MM.1S (cell line): ENCODE measurements around the gene KCNA5.

ENCODE experiments used
- DNase-seq: peaks from one replicate; pipeline ENCODE4 v3.0.0-alpha.2; 2015
- H2AFZ ChIP-seq: fragments of 300-600 bp; sonication (generic); 2 replicates; pipeline ENCODE4 v1.6.0; 2016; ENCODE audit warnings: antibody characterized with exemption, low read length
- H3F3A ChIP-seq: fragments of 300-600 bp; sonication (generic); 2 replicates; pipeline ENCODE4 v1.6.1; 2016; ENCODE audit warnings: mild to moderate bottlenecking, antibody characterized with exemption, low read length, moderate library complexity, mixed read lengths; ENCODE audit not compliant: insufficient read depth
- H3K27ac ChIP-seq: fragments of 300-600 bp; sonication (generic); 2 replicates; pipeline ENCODE4 v1.5.1; 2016; ENCODE audit warnings: mild to moderate bottlenecking, low read length
- H3K27me3 ChIP-seq: fragments of 300-600 bp; sonication (generic); replicated peaks from 2 replicates; pipeline ENCODE4 v1.6.0; 2016; ENCODE audit warnings: low read length; ENCODE audit not compliant: insufficient read depth
- H3K36me3 ChIP-seq: fragments of 300-600 bp; sonication (generic); replicated peaks from 2 replicates; pipeline ENCODE4 v1.6.1; 2016; ENCODE audit warnings: mild to moderate bottlenecking, low read length, mixed read lengths; ENCODE audit not compliant: insufficient read depth
- H3K4me1 ChIP-seq: fragments of 300-600 bp; sonication (generic); 2 replicates; pipeline ENCODE4 v1.6.1; 2016; ENCODE audit warnings: low read length, mixed read lengths
- H3K4me2 ChIP-seq: fragments of 300-600 bp; sonication (generic); 2 replicates; pipeline ENCODE4 v1.6.0; 2016; ENCODE audit warnings: low read depth, low read length
- H3K4me3 ChIP-seq: fragments of 300-600 bp; sonication (generic); 2 replicates; pipeline ENCODE4 v1.5.1; 2016; ENCODE audit warnings: low read length, mixed read lengths
- H3K79me2 ChIP-seq: fragments of 300-600 bp; sonication (generic); 2 replicates; pipeline ENCODE4 v1.6.1; 2016; ENCODE audit warnings: mixed run types, low read length, mixed read lengths
- H3K9ac ChIP-seq: fragments of 300-600 bp; sonication (generic); 2 replicates; pipeline ENCODE4 v1.6.1; 2016; ENCODE audit warnings: low read length, mixed read lengths
- H3K9me2 ChIP-seq: fragments of 300-600 bp; sonication (generic); replicated peaks from 2 replicates; pipeline ENCODE4 v1.6.1; 2016; ENCODE audit warnings: mild to moderate bottlenecking, low read length, mixed read lengths; ENCODE audit not compliant: insufficient read depth
- H3K9me3 ChIP-seq: fragments of 300-600 bp; sonication (generic); replicated peaks from 2 replicates; pipeline ENCODE4 v1.6.1; 2016; ENCODE audit warnings: mild to moderate bottlenecking, low read length, mixed read lengths; ENCODE audit not compliant: insufficient read depth
- H4K20me1 ChIP-seq: fragments of 300-600 bp; sonication (generic); 2 replicates; pipeline ENCODE4 v1.6.1; 2016; ENCODE audit warnings: mild to moderate bottlenecking, low read length, moderate library complexity, mixed read lengths; ENCODE audit not compliant: insufficient read depth
- EZH2 ChIP-seq: fragments of 300-600 bp; sonication (generic); optimal IDR thresholded peaks from 2 replicates; pipeline ENCODE3; 2017; ENCODE audit warnings: low read depth, mild to moderate bottlenecking, antibody characterized with exemption, low read length, mixed read lengths
- EZH2phosphoT487 ChIP-seq: fragments of 300-600 bp; sonication (generic); IDR thresholded peaks from 2 replicates; pipeline ENCODE4 v1.6.1; 2018; ENCODE audit warnings: antibody characterized with exemption, low read length
- TF ChIP-seq, protein P1 (sequence below): fragments of 300-600 bp; sonication (generic); IDR thresholded peaks from 2 replicates; pipeline ENCODE4 v1.5.1; 2016; ENCODE audit warnings: antibody characterized with exemption, low read length, mixed read lengths

KCNA5 gene

DNA sequence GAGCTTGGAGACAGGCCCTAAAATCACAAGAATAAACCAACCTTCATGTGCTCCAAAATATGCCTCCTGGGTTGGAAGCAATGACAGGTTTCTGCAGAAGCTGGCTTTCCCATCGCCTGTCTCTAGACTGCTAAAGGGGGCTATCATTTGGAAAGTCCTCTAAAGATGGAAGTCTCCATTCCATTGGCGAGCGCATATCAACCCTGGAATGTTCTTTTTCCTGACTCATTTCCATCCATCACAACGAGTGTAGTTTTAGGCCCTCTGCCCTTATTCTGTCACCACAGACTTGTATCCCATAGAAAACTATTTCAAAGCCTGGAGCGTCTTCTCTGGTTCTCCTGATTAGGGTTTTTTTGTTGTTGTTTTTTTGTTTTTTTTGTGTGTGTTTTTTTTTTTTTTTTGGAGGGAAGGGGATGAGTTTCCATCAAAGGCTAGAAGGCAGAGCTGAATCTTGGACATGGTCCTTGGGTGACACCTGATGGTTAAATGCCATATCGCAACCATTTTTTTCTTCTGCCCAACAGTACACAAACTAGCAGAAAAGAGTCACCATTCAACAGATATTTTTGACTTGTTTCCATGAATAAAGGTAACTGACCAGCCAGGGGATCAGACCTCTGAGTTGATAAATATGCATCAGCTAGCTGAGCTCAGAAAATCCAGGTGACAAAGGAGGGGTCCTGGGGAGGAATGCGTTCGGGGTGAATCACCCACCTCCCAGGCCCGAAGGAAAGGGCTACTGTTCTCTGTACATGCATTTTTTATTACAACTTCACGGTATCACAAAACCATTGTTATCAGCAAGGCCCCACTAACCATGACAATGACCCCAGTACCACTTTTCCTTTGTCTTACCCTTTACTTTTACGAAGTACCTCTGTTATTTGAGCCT is 40.5 kb downstream of the KCNA5 start:
- H3K9me3 ChIP-seq: no peaks in the 10 kb centered on the region
- DNase-seq: peak; percentile 33

DNA sequence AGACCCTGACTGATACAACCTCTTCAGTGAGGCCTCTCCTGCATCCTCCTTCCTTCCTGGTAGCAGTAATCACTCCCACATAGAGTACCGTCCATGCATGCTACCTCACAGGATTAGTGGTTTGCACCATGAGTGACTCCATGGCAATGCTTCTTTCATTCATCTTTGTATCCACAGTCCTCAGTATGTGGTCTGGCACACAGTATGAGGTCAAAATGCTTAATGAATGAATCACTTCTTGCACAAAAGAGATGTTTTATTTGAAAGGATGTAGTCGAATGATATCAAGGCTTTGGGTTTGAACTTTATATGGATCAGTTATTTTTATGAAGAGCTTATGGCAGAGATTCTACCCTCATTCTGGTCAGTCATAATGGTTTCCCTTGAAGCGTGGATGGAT is 42.2 kb downstream of the KCNA5 start:
- H3F3A ChIP-seq: no peaks in the 10 kb centered on the region
- H4K20me1 ChIP-seq: no peaks in the 10 kb centered on the region
- no peaks in the 10 kb centered on the region for H3K79me2 ChIP-seq
- no peak overlapping the region for H3K9ac ChIP-seq
- no peaks in the 10 kb centered on the region for H3K4me1 ChIP-seq
- TF ChIP-seq EZH2 (no peak), EZH2phosphoT487 (no peak)
- TF ChIP-seq, protein P1, sequence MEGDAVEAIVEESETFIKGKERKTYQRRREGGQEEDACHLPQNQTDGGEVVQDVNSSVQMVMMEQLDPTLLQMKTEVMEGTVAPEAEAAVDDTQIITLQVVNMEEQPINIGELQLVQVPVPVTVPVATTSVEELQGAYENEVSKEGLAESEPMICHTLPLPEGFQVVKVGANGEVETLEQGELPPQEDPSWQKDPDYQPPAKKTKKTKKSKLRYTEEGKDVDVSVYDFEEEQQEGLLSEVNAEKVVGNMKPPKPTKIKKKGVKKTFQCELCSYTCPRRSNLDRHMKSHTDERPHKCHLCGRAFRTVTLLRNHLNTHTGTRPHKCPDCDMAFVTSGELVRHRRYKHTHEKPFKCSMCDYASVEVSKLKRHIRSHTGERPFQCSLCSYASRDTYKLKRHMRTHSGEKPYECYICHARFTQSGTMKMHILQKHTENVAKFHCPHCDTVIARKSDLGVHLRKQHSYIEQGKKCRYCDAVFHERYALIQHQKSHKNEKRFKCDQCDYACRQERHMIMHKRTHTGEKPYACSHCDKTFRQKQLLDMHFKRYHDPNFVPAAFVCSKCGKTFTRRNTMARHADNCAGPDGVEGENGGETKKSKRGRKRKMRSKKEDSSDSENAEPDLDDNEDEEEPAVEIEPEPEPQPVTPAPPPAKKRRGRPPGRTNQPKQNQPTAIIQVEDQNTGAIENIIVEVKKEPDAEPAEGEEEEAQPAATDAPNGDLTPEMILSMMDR: no peak
- no peaks in the 10 kb centered on the region for H3K9me3 ChIP-seq
- H3K27ac ChIP-seq: no peak overlapping the region
- no peak overlapping the region for H3K4me3 ChIP-seq
- no peaks in the 10 kb centered on the region for H3K27me3 ChIP-seq
- H2AFZ ChIP-seq: no peak overlapping the region
- no peaks in the 10 kb centered on the region for H3K9me2 ChIP-seq
- no peak overlapping the region for H3K4me2 ChIP-seq
- no peaks in the 10 kb centered on the region for H3K36me3 ChIP-seq
- DNase-seq: no peak

More for the DNA sequence above, 40.5 kb downstream of the KCNA5 start:
- Histone ChIP-seq H4K20me1 (no peaks in the 10 kb centered on the region), H2AFZ (no peak overlapping the region), H3K9ac (no peak overlapping the region), H3K79me2 (no peaks in the 10 kb centered on the region), H3K27me3 (no peaks in the 10 kb centered on the region), H3K9me2 (no peaks in the 10 kb centered on the region), H3K4me1 (no peaks in the 10 kb centered on the region), H3F3A (no peaks in the 10 kb centered on the region), H3K36me3 (no peaks in the 10 kb centered on the region), H3K4me2 (no peak overlapping the region), H3K4me3 (no peak overlapping the region), H3K27ac (no peak overlapping the region)
- TF ChIP-seq EZH2: no peak
- TF ChIP-seq, protein P1: peak; percentile 68

DNA sequence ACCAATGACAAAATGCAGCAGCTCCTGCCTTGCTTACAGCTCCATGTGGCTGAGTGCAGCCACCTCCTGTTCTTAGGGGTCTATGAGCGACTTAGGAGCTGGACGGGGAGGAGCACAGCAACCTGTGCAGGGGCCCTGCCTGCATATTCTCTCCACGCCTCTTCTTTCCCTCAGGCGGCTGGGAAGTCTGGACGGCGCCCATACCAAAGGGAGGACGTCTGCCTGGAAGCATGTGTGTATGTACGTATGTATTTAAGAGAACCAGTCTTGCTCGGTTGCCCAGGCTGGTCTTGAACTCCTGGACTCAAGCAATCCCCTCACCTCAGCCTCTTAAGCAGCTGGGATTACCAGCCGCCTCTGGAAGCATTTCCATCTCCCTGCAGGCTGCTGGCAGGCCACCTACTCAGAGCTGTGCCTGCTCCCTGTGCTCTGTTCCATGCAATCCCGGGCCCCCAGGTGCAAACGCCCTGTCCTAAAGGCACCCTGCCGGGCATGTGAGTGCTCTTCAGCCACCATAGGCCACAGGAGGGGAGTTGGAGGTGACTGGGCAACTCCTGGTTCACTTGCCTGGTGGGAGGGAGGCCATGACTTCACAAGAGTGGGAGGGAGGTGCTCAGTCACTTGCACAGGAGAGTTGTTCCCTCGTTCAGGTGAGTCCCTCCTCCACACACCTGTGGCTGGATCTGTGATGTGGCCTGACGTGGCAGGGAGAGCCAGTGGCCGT is 44.3 kb downstream of the KCNA5 start:
- no peaks in the 10 kb centered on the region for H3K27me3 ChIP-seq
- no peak for DNase-seq
- no peak overlapping the region for H2AFZ ChIP-seq
- H3F3A ChIP-seq: no peaks in the 10 kb centered on the region
- TF ChIP-seq, protein P1: no peak
- no peak for TF ChIP-seq EZH2phosphoT487
- no peak for TF ChIP-seq EZH2
- H3K4me2 ChIP-seq: no peak overlapping the region
- no peaks in the 10 kb centered on the region for H3K36me3 ChIP-seq
- no peaks in the 10 kb centered on the region for H3K4me1 ChIP-seq
- no peak overlapping the region for H3K4me3 ChIP-seq
- H3K9ac ChIP-seq: no peak overlapping the region
- H3K9me3 ChIP-seq: no peaks in the 10 kb centered on the region
- H3K27ac ChIP-seq: no peak overlapping the region
- H3K9me2 ChIP-seq: no peaks in the 10 kb centered on the region
- H3K79me2 ChIP-seq: no peaks in the 10 kb centered on the region
- no peaks in the 10 kb centered on the region for H4K20me1 ChIP-seq
